Fibroblast of lung (primary cell): ENCODE data around the gene BBS9. TPM values are rescaled to one million over a fixed set of nuclear protein-coding genes. Genes with fewer than 3 reads are reported as not detected.

Experiments used
- DNase-seq, 2 donors: peaks; one replicate each; pipeline versions ENCODE4 v3.0.0 to v3.0.0-alpha.2; 2010; ENCODE audit warnings: low read depth in 2 of 2
- H2AFZ ChIP-seq: 2 replicates; pipeline ENCODE4 v1.5.1; 2012; ENCODE audit warnings: low read length, control low read depth, inconsistent platforms
- H3K27ac ChIP-seq: 2 replicates; pipeline ENCODE4 v1.5.1; 2011; ENCODE audit warnings: low read length, control low read depth; ENCODE audit not compliant: insufficient read depth
- H3K27me3 ChIP-seq: 2 replicates; pipeline ENCODE4 v1.5.1; 2011; ENCODE audit warnings: mild to moderate bottlenecking, low read length; ENCODE audit not compliant: control insufficient read depth, insufficient read depth
- H3K36me3 ChIP-seq: 2 replicates; pipeline ENCODE4 v1.5.1; 2011; ENCODE audit warnings: low read length; ENCODE audit not compliant: control insufficient read depth, insufficient read depth
- H3K4me1 ChIP-seq: 2 replicates; pipeline ENCODE4 v1.5.1; 2011; ENCODE audit warnings: low read length; ENCODE audit not compliant: control insufficient read depth, insufficient read depth; ENCODE audit errors: extremely low read depth
- H3K4me2 ChIP-seq: 2 replicates; pipeline ENCODE4 v1.5.1; 2011; ENCODE audit warnings: low read length, control low read depth; ENCODE audit not compliant: insufficient read depth; ENCODE audit errors: extremely low read depth
- H3K4me3 ChIP-seq, 4 experiments: fragments of 200-600 bp in 1 of 4; sonication (generic) in 1 of 4; replicated peaks in 1 of 4; 2 replicates each; pipeline ENCODE4 v1.5.1; 2011 to 2016; ENCODE audit warnings: low read length in 4 of 4, low read depth in 3 of 4, mild to moderate bottlenecking in 3 of 4, control low read depth in 2 of 4, inconsistent platforms in 1 of 4, mixed read lengths in 1 of 4; ENCODE audit not compliant: insufficient read depth in 1 of 4; ENCODE audit errors: control extremely low read depth in 1 of 4
- H3K79me2 ChIP-seq: 2 replicates; pipeline ENCODE4 v1.5.1; 2012; ENCODE audit warnings: mild to moderate bottlenecking, low read length, inconsistent platforms; ENCODE audit not compliant: control insufficient read depth, insufficient read depth
- H3K9ac ChIP-seq: 2 replicates; pipeline ENCODE4 v1.5.1; 2011; ENCODE audit warnings: mild to moderate bottlenecking, low read length, control low read depth; ENCODE audit not compliant: insufficient read depth
- H3K9me3 ChIP-seq: 2 replicates; pipeline ENCODE4 v1.5.1; 2012; ENCODE audit warnings: low read depth, low read length; ENCODE audit not compliant: control insufficient read depth, insufficient read depth
- H4K20me1 ChIP-seq: 2 replicates; pipeline ENCODE4 v1.5.1; 2011; ENCODE audit warnings: low read length; ENCODE audit not compliant: control insufficient read depth, insufficient read depth; ENCODE audit errors: extremely low read depth
- CTCF ChIP-seq, 2 donors: IDR thresholded peaks in 1 of 2; conservative IDR thresholded peaks in 1 of 2; 1 replicate in 1 of 2; 2 replicates in 1 of 2; pipeline ENCODE4 v1.5.1; 2011 to 2012; ENCODE audit warnings: low read length in 2 of 2, control low read depth in 1 of 2, inconsistent platforms in 1 of 2, low read depth in 1 of 2, mild to moderate bottlenecking in 1 of 2
- EZH2 ChIP-seq: IDR thresholded peaks from 2 replicates; pipeline ENCODE4 v1.5.1; 2012; ENCODE audit warnings: low read length, control low read depth, mild to moderate bottlenecking; ENCODE audit errors: missing control alignments
- polyA plus RNA-seq, 2 donors: library from polyadenylated mRNA; depleted of rRNA in 1 of 2; stranded (reverse) in 1 of 2; unstranded in 1 of 2; fragments of >200 nt; gene quantifications; 2 replicates each; pipeline ENCODE4 v1.2.1, GENCODE V29; 2011 to 2012; ENCODE audit warnings: missing spikeins in 1 of 2
- total RNA-seq: library from RNA; depleted of rRNA; stranded (reverse); fragments of >200 nt; gene quantifications from 2 replicates; pipeline ENCODE4 v1.2.1, GENCODE V29; 2014

Gene BBS9
- total and polyA plus RNA-seq, 2 donors (not counting 1 experiment from before 2014, with no cell fraction given): 19.1 to 26.9 TPM

- H3K27ac ChIP-seq: no peak overlapping the region
Observed at GRCh38 chr7:33589911-33590310, 460.5 kb downstream of the BBS9 start.

GRCh38 chr7:33590916-33591315, 461.6 kb downstream of the BBS9 start:
- Histone ChIP-seq H3K4me1 (peaks cover 3% of the 10 kb centered on the region), H2AFZ (no peak overlapping the region), H3K9ac (no peak overlapping the region), H3K36me3 (no peaks in the 10 kb centered on the region), H3K79me2 (no peaks in the 10 kb centered on the region), H3K27ac (no peak overlapping the region), H3K9me3 (no peaks in the 10 kb centered on the region), H4K20me1 (no peaks in the 10 kb centered on the region), H3K27me3 (no peaks in the 10 kb centered on the region), H3K4me2 (no peak overlapping the region), H3K4me3 (no peak overlapping the region)
- peak; percentile 19 to 31 for DNase-seq
- TF ChIP-seq CTCF (conservative IDR thresholded peaks at IDR 0.05 in 1 of 2, IDR thresholded peaks at IDR 0.05 in 1 of 2; ENCODE audit: low read depth in 1 of 2, low read length in 2 of 2) (no peak), EZH2 (no peak)

More at GRCh38 chr7:33589911-33590310, 460.5 kb downstream of the BBS9 start:
- H3K4me1 ChIP-seq: peaks cover 3% of the 10 kb centered on the region
- TF ChIP-seq EZH2 (no peak), CTCF (conservative IDR thresholded peaks at IDR 0.05 in 1 of 2, IDR thresholded peaks at IDR 0.05 in 1 of 2; ENCODE audit: low read depth in 1 of 2, low read length in 2 of 2) (no peak)
- H3K27me3 ChIP-seq: no peaks in the 10 kb centered on the region
- H3K9me3 ChIP-seq: no peaks in the 10 kb centered on the region
- H3K4me2 ChIP-seq: no peak overlapping the region
- H3K79me2 ChIP-seq: no peaks in the 10 kb centered on the region
- no peak overlapping the region for H3K4me3 ChIP-seq
- H2AFZ ChIP-seq: no peak overlapping the region
- DNase-seq: no peak
- no peaks in the 10 kb centered on the region for H3K36me3 ChIP-seq
- H3K9ac ChIP-seq: no peak overlapping the region
- H4K20me1 ChIP-seq: no peaks in the 10 kb centered on the region

- Histone ChIP-seq H3K79me2 (no peaks in the 10 kb centered on the region), H3K4me3 (no peak overlapping the region), H3K4me2 (no peak overlapping the region), H3K27ac (no peak overlapping the region), H2AFZ (no peak overlapping the region), H4K20me1 (no peaks in the 10 kb centered on the region), H3K4me1 (peaks cover 3% of the 10 kb centered on the region), H3K27me3 (no peaks in the 10 kb centered on the region), H3K9ac (no peak overlapping the region), H3K9me3 (no peaks in the 10 kb centered on the region), H3K36me3 (no peaks in the 10 kb centered on the region)
- TF ChIP-seq EZH2 (no peak), CTCF (conservative IDR thresholded peaks at IDR 0.05 in 1 of 2, IDR thresholded peaks at IDR 0.05 in 1 of 2; ENCODE audit: low read depth in 1 of 2, low read length in 2 of 2) (no peak)
- peak in 1 of 2 donors; percentile 42 for DNase-seq
Observed at GRCh38 chr7:33591490-33591889, 462.1 kb downstream of the BBS9 start.
